IMR-90 (cell line): ENCODE data around the gene AKAP13.

ENCODE experiments used
- CTCF ChIP-seq: conservative IDR thresholded peaks from 2 replicates; pipeline ENCODE4 v1.5.1; 2012; ENCODE audit warnings: mild to moderate bottlenecking, low read depth, low read length, improper control_type of control experiment
- ELK1 ChIP-seq: fragments of 150-350 bp; IDR thresholded peaks from 2 replicates; pipeline ENCODE4 v1.6.1; 2016; ENCODE audit warnings: low read depth, mild to moderate bottlenecking, low read length, moderate library complexity, borderline replicate concordance
- NFE2L2 ChIP-seq: fragments of 150-350 bp; IDR thresholded peaks from 2 replicates; pipeline ENCODE4 v1.6.1; 2016; ENCODE audit warnings: low read depth, mild to moderate bottlenecking, low read length
- POLR2A ChIP-seq: IDR thresholded peaks from 2 replicates; pipeline ENCODE4 v1.6.1; 2012; ENCODE audit warnings: mild to moderate bottlenecking, low read depth, low read length
- RAD21 ChIP-seq: IDR thresholded peaks from 2 replicates; pipeline ENCODE4 v1.6.1; 2012; ENCODE audit warnings: low read length, improper control_type of control experiment
- RFX5 ChIP-seq: IDR thresholded peaks from 2 replicates; pipeline ENCODE4 v1.8.0; 2012; ENCODE audit warnings: low read depth, mild to moderate bottlenecking, low read length, moderate library complexity
- TF ChIP-seq, protein P1 (sequence below): fragments of 150-350 bp; IDR thresholded peaks from 2 replicates; pipeline ENCODE4 v1.6.1; 2017; ENCODE audit warnings: mild to moderate bottlenecking, antibody characterized with exemption, low read length, low read depth

DNA sequence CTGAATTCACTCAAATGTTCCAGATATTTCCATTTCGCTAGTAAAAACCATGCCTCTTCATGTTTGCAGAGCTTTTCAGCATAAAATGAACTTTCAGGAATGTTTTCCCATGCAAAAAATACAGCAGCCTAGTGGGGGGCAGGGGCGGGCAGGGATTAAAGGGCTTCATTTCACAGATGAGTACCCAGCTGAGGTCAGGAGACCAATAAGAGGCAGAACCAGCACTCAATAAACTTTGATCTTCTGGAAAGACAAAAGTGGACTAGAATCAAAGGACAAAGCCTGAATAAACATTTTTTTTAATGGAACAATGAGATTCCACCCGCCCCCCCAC, 406.3 kb downstream of the AKAP13 start:
- no peak for TF ChIP-seq POLR2A
- no peak for TF ChIP-seq CTCF
- TF ChIP-seq NFE2L2 = no peak
- no peak for TF ChIP-seq ELK1
- TF ChIP-seq, protein P1, sequence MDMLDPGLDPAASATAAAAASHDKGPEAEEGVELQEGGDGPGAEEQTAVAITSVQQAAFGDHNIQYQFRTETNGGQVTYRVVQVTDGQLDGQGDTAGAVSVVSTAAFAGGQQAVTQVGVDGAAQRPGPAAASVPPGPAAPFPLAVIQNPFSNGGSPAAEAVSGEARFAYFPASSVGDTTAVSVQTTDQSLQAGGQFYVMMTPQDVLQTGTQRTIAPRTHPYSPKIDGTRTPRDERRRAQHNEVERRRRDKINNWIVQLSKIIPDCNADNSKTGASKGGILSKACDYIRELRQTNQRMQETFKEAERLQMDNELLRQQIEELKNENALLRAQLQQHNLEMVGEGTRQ = no peak
- no peak for TF ChIP-seq RFX5
- no peak for TF ChIP-seq RAD21
